Activated CD8-positive, alpha-beta T cell treated with anti-CD3 and anti-CD28 coated beads for 36 hours (primary cell): ENCODE data around the gene HJURP. TPM values are rescaled to one million over a fixed set of nuclear protein-coding genes. Genes with fewer than 3 reads are reported as not detected.

ENCODE experiments used
- ATAC-seq: fragments of 200-7000 bp; cut with Tn5 transposase; one replicate; pipeline ENCODE4 v1.10.0; 2021; ENCODE audit warnings: mild to moderate bottlenecking, moderate library complexity
- CTCF ChIA-PET: fragments of 350-600 bp; sonication (Branson Sonifier 250); formaldehyde crosslinking; loops from one replicate; lab custom pipeline; 2021; ENCODE audit warnings: antibody characterized with exemption; lab: Charles Lee
- POLR2A ChIA-PET: fragments of 350-600 bp; sonication (Branson Sonifier 250); formaldehyde crosslinking; loops from one replicate; lab custom pipeline; 2021; ENCODE audit warnings: antibody characterized with exemption; lab: Charles Lee
- DNase-seq: peaks from one replicate; pipeline ENCODE4 v3.0.0-alpha.2; 2020
- H3K27ac Mint-ChIP-seq: one replicate; pipeline ENCODE4 v1.8.0; 2021; ENCODE audit warnings: mild to moderate bottlenecking, mixed read lengths
- H3K27me3 Mint-ChIP-seq: one replicate; pipeline ENCODE4 v1.8.0; 2021; ENCODE audit warnings: mixed read lengths
- H3K36me3 Mint-ChIP-seq: one replicate; pipeline ENCODE4 v1.8.0; 2021; ENCODE audit warnings: low read depth, mixed read lengths
- H3K4me1 Mint-ChIP-seq: one replicate; pipeline ENCODE4 v1.8.0; 2021; ENCODE audit warnings: low read depth, mixed read lengths
- H3K4me3 Mint-ChIP-seq: one replicate; pipeline ENCODE4 v1.8.0; 2021; ENCODE audit warnings: mild to moderate bottlenecking, moderate library complexity, mixed read lengths
- H3K9me3 Mint-ChIP-seq: one replicate; pipeline ENCODE4 v1.8.0; 2021; ENCODE audit warnings: mixed read lengths
- intact Hi-C: fragments of 100-400 bp; cut with micrococcal nuclease; formaldehyde crosslinking; loops from one replicate; pipeline ENCODE4 v1.10.0; 2022
- total RNA-seq, 2 experiments: library from RNA; stranded (reverse); gene quantifications; one replicate each; pipeline ENCODE4 v1.2.3, GENCODE V29; 2021
- TF ChIP-seq, protein P1 (sequence below): fragments of 200-600 bp; IDR thresholded peaks from one replicate; pipeline ENCODE4 v1.8.0; 2022; ENCODE audit warnings: antibody characterized with exemption, mild to moderate bottlenecking

The HJURP gene
- total RNA-seq, 2 experiments from 2014 or later = 79.8 to 83.6 TPM

DNA sequence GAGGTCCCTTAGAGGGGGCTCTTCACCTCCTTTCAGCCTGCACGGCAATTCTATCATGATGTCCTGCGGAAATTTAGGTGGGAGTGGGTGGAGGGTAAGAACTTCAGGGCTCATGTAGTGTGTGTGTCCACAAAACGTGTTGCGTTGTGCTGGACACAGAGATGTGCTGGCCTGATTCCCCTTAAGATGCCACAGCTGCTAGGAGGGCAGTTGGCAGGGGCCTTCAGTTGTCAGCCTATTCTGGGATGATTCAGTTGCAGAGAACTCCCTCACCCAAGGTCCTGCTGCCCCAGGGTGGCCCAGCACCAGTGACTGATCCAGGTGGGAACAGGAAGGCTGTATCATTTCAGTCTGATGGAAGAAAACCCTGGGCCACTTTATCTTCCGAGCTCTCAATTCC, 1.0 kb upstream of the HJURP start:
- CTCF ChIA-PET = interaction anchor here (1.2 kb wide), 2 partner anchors 10 to 12 kb away, joined by 3 to 4 read pairs; partner anchors contain the start of gene MSL3B
- no peaks in the 10 kb centered on the region for H3K9me3 Mint-ChIP-seq
- H3K4me3 Mint-ChIP-seq = peak overlapping the region; percentile 100
- TF ChIP-seq, protein P1, sequence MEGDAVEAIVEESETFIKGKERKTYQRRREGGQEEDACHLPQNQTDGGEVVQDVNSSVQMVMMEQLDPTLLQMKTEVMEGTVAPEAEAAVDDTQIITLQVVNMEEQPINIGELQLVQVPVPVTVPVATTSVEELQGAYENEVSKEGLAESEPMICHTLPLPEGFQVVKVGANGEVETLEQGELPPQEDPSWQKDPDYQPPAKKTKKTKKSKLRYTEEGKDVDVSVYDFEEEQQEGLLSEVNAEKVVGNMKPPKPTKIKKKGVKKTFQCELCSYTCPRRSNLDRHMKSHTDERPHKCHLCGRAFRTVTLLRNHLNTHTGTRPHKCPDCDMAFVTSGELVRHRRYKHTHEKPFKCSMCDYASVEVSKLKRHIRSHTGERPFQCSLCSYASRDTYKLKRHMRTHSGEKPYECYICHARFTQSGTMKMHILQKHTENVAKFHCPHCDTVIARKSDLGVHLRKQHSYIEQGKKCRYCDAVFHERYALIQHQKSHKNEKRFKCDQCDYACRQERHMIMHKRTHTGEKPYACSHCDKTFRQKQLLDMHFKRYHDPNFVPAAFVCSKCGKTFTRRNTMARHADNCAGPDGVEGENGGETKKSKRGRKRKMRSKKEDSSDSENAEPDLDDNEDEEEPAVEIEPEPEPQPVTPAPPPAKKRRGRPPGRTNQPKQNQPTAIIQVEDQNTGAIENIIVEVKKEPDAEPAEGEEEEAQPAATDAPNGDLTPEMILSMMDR = no peak
- peaks cover 27% of the 10 kb centered on the region for H3K4me1 Mint-ChIP-seq
- intact Hi-C loops = no loop called here
- ATAC-seq (no peak), DNase-seq (no peak)
- POLR2A ChIA-PET = interaction anchor here (0.7 to 2.0 kb wide), 5 partner anchors 11 to 1247 kb away, joined by 3 to 7 read pairs (median 4); no protein-coding TSS in a partner anchor
- peaks cover 2% of the 10 kb centered on the region for H3K27me3 Mint-ChIP-seq
- H3K27ac Mint-ChIP-seq = peak overlapping the region; percentile 95
- H3K36me3 Mint-ChIP-seq = peaks cover 37% of the 10 kb centered on the region

DNA sequence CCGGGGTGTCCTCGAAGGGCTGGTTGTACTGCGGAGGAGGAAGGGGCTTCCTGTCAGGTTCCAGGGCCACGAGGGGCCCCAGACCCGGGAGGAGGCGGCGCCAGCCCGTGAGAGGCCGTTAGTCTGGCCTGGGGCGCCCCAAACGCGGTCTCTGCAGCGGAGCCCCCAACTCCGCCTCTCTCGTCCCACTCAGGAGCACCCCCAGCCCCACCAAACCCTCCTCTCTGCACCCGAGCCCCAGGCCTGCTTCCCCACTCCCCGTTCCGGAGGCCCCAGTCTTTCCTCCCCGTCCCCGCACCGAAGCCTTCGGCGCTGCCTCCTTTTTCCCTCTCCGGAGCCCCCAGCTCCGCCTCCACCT, 473 bp downstream of the HJURP start:
- Mint-ChIP-seq H3K27me3 (peaks cover 2% of the 10 kb centered on the region), H3K4me1 (peaks cover 27% of the 10 kb centered on the region), H3K9me3 (no peaks in the 10 kb centered on the region), H3K4me3 (peak overlapping the region; percentile 100), H3K27ac (peak overlapping the region; percentile 95), H3K36me3 (peaks cover 51% of the 10 kb centered on the region)
- intact Hi-C loops = no loop called here
- ChIA-PET CTCF (no interaction called here), POLR2A (interaction anchor here (2.0 kb wide), 1 partner anchor 12 kb away, joined by 7 read pairs; no protein-coding TSS in a partner anchor)
- peak; percentile 12 for DNase-seq
- TF ChIP-seq, protein P1 = no peak
- no peak for ATAC-seq

DNA sequence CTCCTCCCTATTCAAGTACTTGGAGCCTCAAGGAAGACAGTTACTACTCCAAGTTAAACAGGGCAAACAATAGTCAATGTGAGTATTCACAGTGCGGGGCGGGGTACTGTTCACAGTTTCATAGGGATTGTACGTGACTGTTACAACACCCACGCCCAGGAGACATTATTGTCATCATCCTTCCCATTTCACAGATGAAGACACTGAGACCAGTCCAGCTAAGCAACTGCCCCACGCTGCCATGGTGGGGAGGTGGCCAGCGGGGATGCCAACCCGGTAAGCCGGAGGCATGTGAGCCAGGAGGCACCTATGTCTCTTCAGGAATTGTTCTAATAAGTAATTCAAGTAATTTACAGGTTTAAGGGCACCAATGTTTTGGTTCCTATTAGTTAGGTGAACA, 982 bp downstream of the HJURP start:
- peak overlapping the region; percentile 100 for H3K4me3 Mint-ChIP-seq
- H3K9me3 Mint-ChIP-seq = no peaks in the 10 kb centered on the region
- H3K4me1 Mint-ChIP-seq = peaks cover 27% of the 10 kb centered on the region
- POLR2A ChIA-PET = interaction anchor here (2.0 kb wide), 1 partner anchor 11 kb away, joined by 7 read pairs; no protein-coding TSS in a partner anchor
- intact Hi-C loops = no loop called here
- H3K36me3 Mint-ChIP-seq = peaks cover 56% of the 10 kb centered on the region
- TF ChIP-seq, protein P1 = no peak
- H3K27ac Mint-ChIP-seq = peak overlapping the region; percentile 95
- ATAC-seq (no peak), DNase-seq (no peak)
- CTCF ChIA-PET = interaction anchor here (1.0 kb wide), 1 partner anchor 11 kb away, joined by 3 read pairs; no protein-coding TSS in a partner anchor
- peaks cover 2% of the 10 kb centered on the region for H3K27me3 Mint-ChIP-seq

DNA sequence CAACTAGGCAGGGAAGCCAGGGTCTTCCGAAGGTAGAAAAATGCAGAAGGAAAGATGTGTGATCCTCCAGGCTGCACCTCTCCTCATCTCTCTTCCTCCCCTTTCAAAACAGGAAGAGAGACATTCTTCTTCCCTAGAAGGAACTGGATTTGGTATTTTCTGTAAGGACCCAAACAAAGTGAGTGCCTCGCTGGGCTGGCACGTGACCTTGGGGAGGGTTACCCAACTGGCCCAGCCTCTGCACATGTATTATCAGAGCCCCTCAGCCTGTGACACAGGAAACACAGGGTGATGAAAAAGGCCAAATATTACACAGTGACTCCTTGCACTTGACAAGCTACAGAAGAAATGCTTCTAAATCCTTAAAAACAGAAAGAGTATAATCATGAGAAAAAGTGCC, 2.3 kb downstream of the HJURP start:
- peak overlapping the region; percentile 100 for H3K4me3 Mint-ChIP-seq
- H3K9me3 Mint-ChIP-seq = no peaks in the 10 kb centered on the region
- intact Hi-C loops = no loop called here
- peaks cover 68% of the 10 kb centered on the region for H3K36me3 Mint-ChIP-seq
- peaks cover 2% of the 10 kb centered on the region for H3K27me3 Mint-ChIP-seq
- H3K27ac Mint-ChIP-seq = no peak overlapping the region
- peaks cover 25% of the 10 kb centered on the region for H3K4me1 Mint-ChIP-seq
- DNase-seq (no peak), ATAC-seq (no peak)
- ChIA-PET POLR2A (no interaction called here), CTCF (no interaction called here)
- TF ChIP-seq, protein P1 = no peak

DNA sequence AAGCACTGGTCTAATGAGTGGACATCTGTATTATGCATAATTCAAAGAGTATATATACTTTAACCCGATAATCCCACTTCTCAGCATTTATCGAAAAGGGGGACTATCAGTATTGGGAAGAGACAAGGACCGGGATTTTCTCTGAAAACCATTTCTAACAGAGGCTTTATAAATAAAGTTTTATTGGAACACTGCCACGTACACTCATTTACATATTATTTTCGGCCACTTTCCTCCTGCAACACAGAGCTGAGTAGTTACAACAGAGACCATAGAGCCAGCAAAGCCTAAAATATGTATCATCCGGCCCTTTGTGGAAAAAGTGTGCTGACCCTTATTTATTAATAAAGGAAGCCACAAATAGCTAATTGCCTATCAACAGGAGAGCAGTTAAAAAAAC, 3.2 kb downstream of the HJURP start:
- intact Hi-C loops = no loop called here
- TF ChIP-seq, protein P1 = no peak
- Mint-ChIP-seq H3K4me1 (peaks cover 25% of the 10 kb centered on the region), H3K36me3 (peaks cover 77% of the 10 kb centered on the region), H3K27me3 (peaks cover 2% of the 10 kb centered on the region), H3K9me3 (no peaks in the 10 kb centered on the region), H3K27ac (no peak overlapping the region), H3K4me3 (no peak overlapping the region)
- ATAC-seq = no peak
- no peak for DNase-seq
- POLR2A ChIA-PET = no interaction called here
- CTCF ChIA-PET = no interaction called here
